ENCODE measurements around the gene ATP13A3. TPM values are rescaled to one million over a fixed set of nuclear protein-coding genes. Genes with fewer than 3 reads are reported as not detected.

Gene ATP13A3
- total and polyA plus RNA-seq, 2 of the 4 experiments (the other 2 are of a cell fraction) = 48.1 to 154 TPM

- Histone ChIP-seq H4K20me1 (ENCODE audit: insufficient read depth, low read length) (peaks cover 57% of the 10 kb centered on the region), H2BK120ac (ENCODE audit: low read depth, low read length) (no peak overlapping the region), H4K8ac (ENCODE audit: low read depth in 2 of 2, low read length in 2 of 2) (no peak overlapping the region), H3K4me3 (ENCODE audit: insufficient read depth, low read depth, low read length) (no peak overlapping the region), H2AK9ac (replicated peaks; ENCODE audit: low read depth, low read length, poor library complexity) (no peak overlapping the region), H3K18ac (ENCODE audit: low read depth, low read length) (no peak overlapping the region), H3K27ac (ENCODE audit: insufficient read depth, low read length) (no peak overlapping the region), H3K4me2 (ENCODE audit: low read depth, low read length) (no peak overlapping the region), H3K9ac (ENCODE audit: low read depth, low read length) (no peak overlapping the region), H3K4ac (ENCODE audit: low read depth, low read length) (no peak overlapping the region), H3K23ac (ENCODE audit: low read depth, low read length) (no peak overlapping the region), H3K9me1 (ENCODE audit: insufficient read depth, low read length) (peaks cover 11% of the 10 kb centered on the region), H3K9me3 (ENCODE audit: control insufficient read depth, insufficient read depth, low read length) (no peaks in the 10 kb centered on the region), H3K27me3 (ENCODE audit: control insufficient read depth, insufficient read depth, low read length) (no peaks in the 10 kb centered on the region), H2BK20ac (ENCODE audit: low read depth, low read length) (no peak overlapping the region), H3K56ac (ENCODE audit: extremely low read depth, insufficient read depth, low read length) (no peak overlapping the region), H4K5ac (ENCODE audit: low read depth, low read length) (no peak overlapping the region), H4K91ac (ENCODE audit: insufficient read depth, low read depth, low read length) (no peak overlapping the region), H3K36me3 (ENCODE audit: control insufficient read depth, insufficient read depth, low read length) (peaks cover 30% of the 10 kb centered on the region), H3K14ac (replicated peaks; ENCODE audit: low read depth, low read length) (no peak overlapping the region), H2BK15ac (ENCODE audit: low read depth, low read length) (no peak overlapping the region), H2BK5ac (ENCODE audit: low read depth, low read length, poor library complexity, severe bottlenecking) (no peak overlapping the region), H3K79me1 (ENCODE audit: low read depth in 1 of 2, low read length in 2 of 2) (peaks cover 22 to 55% of the 10 kb centered on the region in 2 experiments), H3K4me1 (ENCODE audit: control insufficient read depth, insufficient read depth, low read length) (peaks cover 8% of the 10 kb centered on the region), H2AFZ (replicated peaks; ENCODE audit: low read length, poor library complexity) (no peak overlapping the region), H2AK5ac (ENCODE audit: low read depth, low read length) (no peak overlapping the region)
- TF ChIP-seq RAD21 (IDR thresholded peaks at IDR 0.05; ENCODE audit: low read length) = no peak
- peak; percentile 72 for TF ChIP-seq RCOR1 (IDR thresholded peaks at IDR 0.05; ENCODE audit: insufficient replicate concordance, low read length)
- TF ChIP-seq MXI1 (IDR thresholded peaks at IDR 0.05; ENCODE audit: borderline replicate concordance, low read depth, low read length) = no peak
- no peak for TF ChIP-seq CEBPB (IDR thresholded peaks at IDR 0.05; ENCODE audit: low read depth, low read length)
- peak; percentile 52; the same call in 1 of the 2 replicates for TF ChIP-seq FOS (IDR thresholded peaks at IDR 0.05; ENCODE audit: low read depth, low read length)
- 0 out of 2 replicates have a peak, but pooled peaks have one; percentile 20 for TF ChIP-seq BHLHE40 (IDR thresholded peaks at IDR 0.05; ENCODE audit: low read depth, low read length)
- intact Hi-C loops (cut with micrococcal nuclease) = loop anchor here (2.0 kb wide), 1 partner anchor 19 kb away; no protein-coding TSS in a partner anchor
- ATAC-seq (ENCODE audit: low read depth) (peak; percentile 91), DNase-seq (peak; percentile 87)
- CTCF ChIA-PET = interaction anchor here (0.6 to 1.1 kb wide), 3 partner anchors 25 to 212 kb away, joined by 3 to 4 read pairs (median 4); no protein-coding TSS in a partner anchor
- BruUV-seq (replicated peaks) = no TSS peak
- POLR2A ChIA-PET (ENCODE audit: unreplicated experiment) = no interaction called here
- in situ Hi-C loops (cut with MboI; ENCODE audit: low sequenced_read_pairs) = no loop called here
- dilution Hi-C loops (cut with HindIII; ENCODE audit: low sequenced_read_pairs, unreplicated experiment) = no loop called here
Observed at GRCh38 chr3:194422188-194422587, 64.6 kb downstream of the ATP13A3 start.

All from IMR-90 (cell line).